IPS-NIHi7 (cell line): ENCODE results near the gene MYOZ3.
A peak's percentile ranks its signal among the peaks of the same experiment; 100 is the strongest.

Experiments used
- DNase-seq: peaks from one replicate; pipeline ENCODE4 v3.0.0; 2012; ENCODE audit warnings: mixed read lengths; ENCODE audit errors: extremely low spot score

Gene MYOZ3

DNA sequence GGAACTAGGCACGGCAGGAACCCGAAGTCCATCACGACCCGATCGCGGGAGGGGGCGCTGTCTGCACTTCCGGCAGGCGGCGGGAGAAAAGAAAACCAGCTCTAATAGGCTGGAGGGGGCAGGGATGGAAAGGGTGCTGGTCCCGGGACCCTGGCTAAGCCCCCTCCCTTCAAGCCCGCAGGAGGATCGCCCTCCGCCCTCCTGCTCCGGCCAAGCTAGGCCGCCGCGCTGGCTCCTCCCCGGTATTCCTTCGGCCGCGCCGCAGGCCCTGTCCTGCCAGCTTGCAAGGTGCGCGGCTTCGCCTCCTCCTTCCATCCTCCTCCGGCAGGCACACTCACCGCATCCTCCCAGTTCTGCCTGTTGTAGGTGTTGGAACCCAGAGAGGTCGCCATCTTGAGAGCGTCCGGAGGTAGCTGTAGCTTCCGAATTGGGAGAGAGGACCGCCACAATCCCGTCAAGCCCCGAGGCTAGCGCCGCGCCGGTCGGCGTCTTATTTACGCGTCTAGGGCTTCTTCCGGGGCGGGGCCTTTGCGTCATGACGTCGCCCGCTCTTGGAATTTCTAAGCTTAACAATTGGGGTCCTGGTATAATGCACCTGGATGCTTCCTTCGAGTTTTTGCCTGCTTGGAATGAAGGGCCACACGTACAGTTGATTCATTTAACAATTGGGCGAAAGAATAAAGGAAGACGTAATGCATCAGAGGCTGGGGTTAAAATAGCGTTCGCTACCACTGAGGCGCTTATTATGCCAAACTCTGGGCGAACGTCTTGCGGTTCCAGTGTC is 39.7 kb downstream of the MYOZ3 start, which contains the start of gene RBM22:
Gene RBM22, minus strand, starts transcription at position 469 of the 784 bp plus-strand sequence. Its CDS starts 77 bp downstream, at position 392.
- DNase-seq: peak; percentile 92

DNA sequence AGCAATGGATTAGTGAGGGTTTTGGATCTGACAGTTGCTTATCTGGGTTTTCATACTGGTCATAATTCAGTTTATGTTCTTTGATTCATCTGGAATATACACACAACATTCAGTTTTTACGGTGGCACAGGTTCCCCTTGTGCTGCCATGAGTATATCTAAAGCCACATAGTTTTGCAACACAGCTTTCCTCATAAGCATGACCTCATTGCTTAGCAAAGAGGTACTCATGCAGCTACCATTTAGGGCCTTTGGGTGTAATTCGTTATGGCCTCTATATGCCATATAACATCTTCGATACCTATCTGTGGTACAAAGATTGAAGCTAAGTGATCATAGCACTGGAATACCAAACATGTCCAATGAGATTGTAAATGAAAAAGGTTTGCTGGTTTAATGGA is 42.7 kb downstream of the MYOZ3 start:
- DNase-seq: no peak

DNA sequence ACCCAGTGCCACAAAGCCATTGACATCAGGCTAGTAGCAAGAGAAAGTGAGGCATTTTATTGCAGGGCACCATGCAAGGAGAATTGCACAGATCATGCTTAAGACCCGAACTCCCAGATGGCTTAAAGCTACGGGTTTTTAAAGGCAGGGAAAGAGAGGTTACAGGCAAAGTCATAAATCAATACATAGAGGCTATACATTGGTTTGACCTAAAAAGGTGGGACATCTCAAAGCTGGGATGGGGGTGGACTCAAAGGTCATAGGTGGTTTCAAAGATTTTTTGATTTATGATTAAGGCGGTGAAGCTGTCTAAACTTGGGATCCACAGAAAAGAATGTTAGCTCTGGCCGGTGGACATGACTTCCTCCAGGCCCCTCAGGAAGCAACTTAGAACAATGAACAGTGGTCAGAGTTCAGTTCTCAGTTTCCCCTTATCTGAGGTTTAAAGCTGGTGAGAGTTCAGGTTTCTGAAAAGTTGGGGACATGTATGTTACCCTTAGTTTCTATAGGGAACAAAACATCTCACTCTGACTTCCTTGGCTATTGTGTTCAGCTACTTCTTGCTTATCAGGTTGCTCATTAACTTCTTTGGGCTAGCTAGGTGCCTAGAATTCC is 45.8 kb downstream of the MYOZ3 start:
- no peak for DNase-seq

GRCh38 chr5:150710165-150710564 is 49.1 kb downstream of the MYOZ3 start:
- DNase-seq: peak; percentile 25

DNA sequence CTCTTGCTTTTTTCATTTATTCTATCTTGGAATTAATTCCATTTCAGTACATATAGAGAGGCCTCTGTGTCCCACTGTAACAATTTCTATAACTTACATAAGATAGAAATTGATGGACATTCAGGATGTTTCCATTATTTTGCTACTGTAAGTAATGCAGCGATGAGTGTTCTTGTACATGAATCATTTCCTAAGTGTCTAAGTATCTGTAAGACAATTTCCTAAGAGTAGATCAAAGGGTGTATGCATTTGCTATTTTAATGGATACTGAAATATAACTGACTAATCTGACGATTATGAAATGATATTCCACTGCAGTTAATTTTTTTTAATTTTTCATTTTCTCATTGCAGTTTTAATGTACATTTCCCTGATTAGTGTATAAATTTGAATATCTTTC is 62.8 kb downstream of the MYOZ3 start:
- DNase-seq: no peak
